ENCODE measurements around the gene TBC1D5.

TBC1D5 gene

DNA sequence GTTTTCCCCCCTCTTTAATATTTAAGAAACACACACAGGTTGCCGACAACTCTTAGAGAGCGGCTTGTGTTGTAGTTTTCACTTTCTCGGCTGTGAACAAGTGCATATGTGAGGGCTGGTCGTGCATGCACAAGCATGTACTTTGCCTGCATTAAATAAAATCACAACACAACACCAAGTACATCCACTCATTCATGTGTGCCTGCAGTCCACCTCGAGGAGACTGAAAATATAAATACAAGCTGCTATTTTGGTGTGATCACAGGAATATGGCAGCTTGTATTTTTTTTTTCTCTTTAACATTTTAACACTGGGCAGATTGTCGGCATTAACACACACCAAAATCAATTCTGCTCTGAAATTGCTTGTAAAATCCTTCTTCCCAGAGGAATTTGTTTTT lies 346.4 kb downstream of the TBC1D5 start:
- TF ChIP-seq, protein P1, sequence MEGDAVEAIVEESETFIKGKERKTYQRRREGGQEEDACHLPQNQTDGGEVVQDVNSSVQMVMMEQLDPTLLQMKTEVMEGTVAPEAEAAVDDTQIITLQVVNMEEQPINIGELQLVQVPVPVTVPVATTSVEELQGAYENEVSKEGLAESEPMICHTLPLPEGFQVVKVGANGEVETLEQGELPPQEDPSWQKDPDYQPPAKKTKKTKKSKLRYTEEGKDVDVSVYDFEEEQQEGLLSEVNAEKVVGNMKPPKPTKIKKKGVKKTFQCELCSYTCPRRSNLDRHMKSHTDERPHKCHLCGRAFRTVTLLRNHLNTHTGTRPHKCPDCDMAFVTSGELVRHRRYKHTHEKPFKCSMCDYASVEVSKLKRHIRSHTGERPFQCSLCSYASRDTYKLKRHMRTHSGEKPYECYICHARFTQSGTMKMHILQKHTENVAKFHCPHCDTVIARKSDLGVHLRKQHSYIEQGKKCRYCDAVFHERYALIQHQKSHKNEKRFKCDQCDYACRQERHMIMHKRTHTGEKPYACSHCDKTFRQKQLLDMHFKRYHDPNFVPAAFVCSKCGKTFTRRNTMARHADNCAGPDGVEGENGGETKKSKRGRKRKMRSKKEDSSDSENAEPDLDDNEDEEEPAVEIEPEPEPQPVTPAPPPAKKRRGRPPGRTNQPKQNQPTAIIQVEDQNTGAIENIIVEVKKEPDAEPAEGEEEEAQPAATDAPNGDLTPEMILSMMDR (IDR thresholded peaks at IDR 0.05) = no peak

DNA sequence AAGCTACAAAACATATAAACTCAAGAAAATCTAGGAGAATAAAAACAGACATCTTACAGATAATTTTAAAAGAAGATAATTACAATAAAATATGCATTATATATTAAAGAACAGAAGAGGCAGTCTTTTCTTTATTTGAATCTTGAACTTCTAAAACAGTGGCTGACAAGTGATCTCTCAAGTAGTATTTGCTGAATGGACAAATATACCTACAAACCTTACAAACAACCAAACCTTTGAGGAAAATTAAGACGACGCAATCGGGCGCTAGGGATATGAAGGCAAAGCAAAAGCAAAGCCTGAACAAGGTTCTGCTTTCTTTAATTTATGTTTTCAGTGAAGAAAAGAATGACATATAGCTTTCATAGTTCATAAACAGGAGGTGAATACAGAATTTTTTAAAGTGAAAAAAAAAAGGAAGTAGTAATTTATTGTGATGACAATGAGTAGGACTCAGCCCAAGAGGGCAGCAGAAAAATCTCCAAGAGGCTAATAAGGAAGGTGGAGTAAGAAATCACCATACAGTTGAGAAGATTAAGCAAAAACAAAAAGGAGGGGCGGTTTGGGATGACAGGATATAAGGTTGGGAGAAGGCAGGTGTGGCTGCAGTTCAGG lies 347.8 kb downstream of the TBC1D5 start:
- TF ChIP-seq, protein P1 (IDR thresholded peaks at IDR 0.05) = no peak

DNA sequence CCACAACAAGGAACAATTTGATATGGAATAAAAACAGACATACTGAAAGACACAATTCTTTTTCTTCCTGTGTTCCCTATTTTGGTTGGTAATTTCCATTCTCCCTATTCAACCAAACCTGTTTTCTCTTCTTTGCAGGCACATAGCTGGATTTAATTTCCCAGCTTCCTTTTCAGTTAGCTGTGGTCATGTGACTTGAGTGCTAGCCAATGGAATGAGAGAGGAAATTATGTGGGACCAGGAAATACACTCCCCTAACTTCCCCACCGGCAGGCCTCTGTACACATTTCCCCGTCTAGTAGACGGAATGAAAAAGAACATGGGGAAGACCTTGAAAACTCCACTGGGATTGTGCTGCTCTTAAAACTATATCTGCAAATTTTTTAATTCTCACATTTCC lies 351.6 kb downstream of the TBC1D5 start:
- TF ChIP-seq, protein P1 (IDR thresholded peaks at IDR 0.05) = no peak

DNA sequence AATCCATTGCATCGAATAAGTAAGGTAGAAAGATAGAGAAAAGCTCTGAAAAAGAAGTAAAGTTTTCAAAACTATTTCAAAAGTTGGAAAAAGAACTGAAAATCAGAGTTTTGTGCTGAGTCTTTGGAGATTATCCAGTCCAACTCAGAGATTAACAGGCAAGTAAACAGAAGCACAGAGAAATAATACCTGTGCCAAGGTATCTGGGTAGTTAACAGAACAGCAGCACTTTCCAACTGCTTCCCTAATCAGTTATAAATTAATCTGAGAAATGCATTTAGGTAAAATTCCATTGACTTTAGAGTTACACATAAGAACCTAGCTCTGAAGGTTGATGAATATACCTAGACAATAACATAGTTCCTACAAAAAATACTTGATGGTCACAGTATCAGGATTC lies 355.3 kb downstream of the TBC1D5 start:
- TF ChIP-seq, protein P1 (IDR thresholded peaks at IDR 0.05) = no peak

DNA sequence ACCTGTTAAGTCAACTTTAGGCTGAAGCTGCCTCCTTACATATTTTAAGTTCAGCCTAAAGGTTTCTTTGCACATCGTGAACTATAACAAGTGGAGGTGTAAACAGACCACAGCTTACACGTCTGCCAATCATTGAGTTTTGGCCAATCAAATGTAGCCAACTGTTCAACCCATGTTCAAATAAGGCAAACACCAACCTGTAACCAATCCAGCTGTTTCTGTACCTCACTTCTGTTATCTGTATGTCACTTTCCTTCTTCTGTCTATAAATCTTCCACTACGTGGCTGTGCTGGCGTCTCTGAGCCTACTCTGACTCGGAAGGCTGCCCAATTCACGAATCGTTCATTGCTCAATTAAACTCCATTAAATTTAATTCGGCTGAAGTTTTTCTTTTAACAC lies 356.0 kb downstream of the TBC1D5 start:
- TF ChIP-seq, protein P1 (IDR thresholded peaks at IDR 0.05) = no peak

DNA sequence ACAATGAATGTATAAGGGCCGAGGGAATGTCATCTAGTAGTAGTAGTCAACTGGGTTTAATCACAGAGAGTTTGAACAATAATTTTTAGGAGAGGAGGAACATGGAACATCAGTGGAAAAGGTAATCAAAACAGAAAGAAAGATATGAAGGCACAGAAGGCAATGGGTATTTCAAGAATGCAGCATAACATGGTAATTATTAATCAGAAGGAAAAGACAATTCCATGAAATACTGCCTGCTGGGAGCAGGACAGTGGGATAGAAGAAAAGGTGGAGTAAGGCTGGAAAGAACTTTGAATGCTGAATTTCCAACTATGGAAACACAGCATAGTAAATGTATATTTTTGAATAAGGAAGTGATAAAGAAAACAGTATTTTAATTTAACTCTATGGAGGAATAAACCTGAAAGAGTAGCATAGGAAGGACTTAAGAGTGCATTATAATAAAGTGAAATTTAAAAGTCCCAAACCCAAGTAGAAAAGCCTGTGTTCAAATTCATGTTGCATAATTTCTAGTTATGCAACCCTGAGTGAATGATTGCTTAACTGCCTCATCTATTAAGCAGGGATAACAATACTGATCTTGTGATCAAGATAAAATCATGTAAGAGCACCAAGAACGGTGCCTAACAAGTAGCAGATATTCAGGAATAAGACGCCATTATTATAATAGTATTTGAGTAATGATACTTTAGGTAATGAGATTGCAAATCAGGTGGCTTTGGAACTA lies 357.7 kb downstream of the TBC1D5 start:
- TF ChIP-seq, protein P1 (IDR thresholded peaks at IDR 0.05) = no peak

DNA sequence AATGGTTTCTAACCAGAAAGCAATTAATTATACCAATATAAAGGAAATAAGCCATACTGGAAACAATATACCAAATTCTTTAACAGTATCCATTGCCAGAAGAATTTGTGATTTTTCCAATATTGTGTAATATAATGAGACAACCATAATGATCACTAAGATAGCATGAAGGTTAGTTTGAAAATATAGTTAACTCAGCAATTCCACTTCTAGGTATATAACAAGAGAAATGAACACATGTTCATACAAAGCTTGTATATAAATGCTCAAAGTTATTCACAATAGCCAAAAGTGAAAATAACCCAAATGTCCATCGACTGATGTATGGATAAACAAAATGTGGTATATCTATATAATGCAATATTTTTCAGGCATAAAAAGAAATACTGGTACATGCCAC lies 369.1 kb downstream of the TBC1D5 start:
- TF ChIP-seq, protein P1 (IDR thresholded peaks at IDR 0.05) = no peak

All from LNCAP (cell line).